ENCODE results near the gene EHBP1. TPM values are rescaled to one million over a fixed set of nuclear protein-coding genes. Genes with fewer than 3 reads are reported as not detected.

The EHBP1 gene
- total and polyA plus RNA-seq, 8 donors, result 10.2 to 142 (median 37.9) TPM

GRCh38 chr2:63008838-63009237, 303.3 kb downstream of the EHBP1 start:
- no peak for TF ChIP-seq EP300 (IDR thresholded peaks at IDR 0.05)
- no peak for TF ChIP-seq POLR2AphosphoS5 (IDR thresholded peaks at IDR 0.05)
- no peak for TF ChIP-seq CTCF (IDR thresholded peaks at IDR 0.05)
- TF ChIP-seq POLR2A (IDR thresholded peaks at IDR 0.05), result no peak
- Histone ChIP-seq H3K9me3 (no peaks in the 10 kb centered on the region), H3K4me3 (no peak overlapping the region), H3K4me1 (no peaks in the 10 kb centered on the region), H3K27me3 (no peaks in the 10 kb centered on the region), H3K36me3 (peaks cover 0 to 16% (median 12%) of the 10 kb centered on the region in 4 donors), H3K27ac (no peak overlapping the region)
- WGBS, 5 donors, result 86 to 97% (median 91%) methylated on average over 1 of the region's 1 CpG
- no peak for DNase-seq
- intact Hi-C loops (cut with DNase I; ENCODE audit: low total_unique reads), result no loop called here

- no peak for DNase-seq
- Histone ChIP-seq H3K27me3 (no peaks in the 10 kb centered on the region), H3K36me3 (peaks cover 0 to 19% (median 12%) of the 10 kb centered on the region in 4 donors), H3K9me3 (no peaks in the 10 kb centered on the region), H3K4me1 (no peaks in the 10 kb centered on the region), H3K27ac (no peak overlapping the region), H3K4me3 (no peak overlapping the region)
- TF ChIP-seq CTCF (IDR thresholded peaks at IDR 0.05), result no peak
- TF ChIP-seq POLR2AphosphoS5 (IDR thresholded peaks at IDR 0.05), result no peak
- TF ChIP-seq EP300 (IDR thresholded peaks at IDR 0.05), result no peak
- intact Hi-C loops (cut with DNase I; ENCODE audit: low total_unique reads), result no loop called here
Observed at GRCh38 chr2:63009490-63009889, 304.0 kb downstream of the EHBP1 start.

GRCh38 chr2:63012541-63012940, 307.0 kb downstream of the EHBP1 start:
- Histone ChIP-seq H3K27ac (no peak overlapping the region), H3K9me3 (no peaks in the 10 kb centered on the region), H3K4me1 (no peaks in the 10 kb centered on the region), H3K4me3 (no peak overlapping the region), H3K36me3 (peaks cover 3 to 32% (median 24%) of the 10 kb centered on the region in 4 donors), H3K27me3 (no peaks in the 10 kb centered on the region)
- WGBS, 5 donors, result 76 to 94% (median 87%) methylated on average over 1 of the region's 1 CpG
- TF ChIP-seq POLR2A (IDR thresholded peaks at IDR 0.05) (no peak), EP300 (IDR thresholded peaks at IDR 0.05) (no peak), POLR2AphosphoS5 (IDR thresholded peaks at IDR 0.05) (no peak), CTCF (IDR thresholded peaks at IDR 0.05) (no peak)
- intact Hi-C loops (cut with DNase I; ENCODE audit: low total_unique reads), result no loop called here
- DNase-seq, result peak in 1 of 2 donors; percentile 5

- no peak for DNase-seq
- Histone ChIP-seq H3K4me3 (no peak overlapping the region), H3K4me1 (no peaks in the 10 kb centered on the region), H3K9me3 (no peaks in the 10 kb centered on the region), H3K36me3 (peaks cover 3 to 32% (median 24%) of the 10 kb centered on the region in 4 donors), H3K27ac (no peak overlapping the region), H3K27me3 (no peaks in the 10 kb centered on the region)
- TF ChIP-seq POLR2A (IDR thresholded peaks at IDR 0.05) (no peak), CTCF (IDR thresholded peaks at IDR 0.05) (no peak), POLR2AphosphoS5 (IDR thresholded peaks at IDR 0.05) (no peak), EP300 (IDR thresholded peaks at IDR 0.05) (no peak)
- intact Hi-C loops (cut with DNase I; ENCODE audit: low total_unique reads), result no loop called here
- WGBS, 5 donors, result 89 to 93% (median 91%) methylated on average over 8 of the region's 8 CpGs
Observed at GRCh38 chr2:63013438-63013837, 307.9 kb downstream of the EHBP1 start.

Measured in stomach (tissue), 9 donors.